IPS DF 6.9 (cell line): Measurements from ENCODE around the gene POLR1H.

ENCODE experiments used
- DNase-seq: peaks from one replicate; pipeline ENCODE4 v3.0.0-alpha.2; 2013; ENCODE audit warnings: low read depth, low spot score
- H3K27ac ChIP-seq: one replicate; pipeline ENCODE4 v1.5.1; 2013; ENCODE audit warnings: low read length, control low read depth
- H3K27me3 ChIP-seq: 2 replicates; pipeline ENCODE4 v1.6.1; 2013; ENCODE audit warnings: mild to moderate bottlenecking, low read length; ENCODE audit not compliant: control insufficient read depth, insufficient read depth
- H3K36me3 ChIP-seq: 2 replicates; pipeline ENCODE4 v1.6.1; 2013; ENCODE audit warnings: low read length; ENCODE audit not compliant: control insufficient read depth, insufficient read depth
- H3K4me1 ChIP-seq: 2 replicates; pipeline ENCODE4 v1.6.1; 2013; ENCODE audit warnings: low read length; ENCODE audit not compliant: control insufficient read depth, insufficient read depth
- H3K4me3 ChIP-seq: 2 replicates; pipeline ENCODE4 v1.5.1; 2013; ENCODE audit warnings: mild to moderate bottlenecking, low read length
- H3K9me3 ChIP-seq: 2 replicates; pipeline ENCODE4 v1.6.1; 2013; ENCODE audit warnings: low read length, inconsistent platforms; ENCODE audit not compliant: control insufficient read depth, insufficient read depth
- WGBS: extraction: QIAGEN DNeasy Blood & Tissue Kit; methylation state at CpG from one replicate; pipeline ENCODE4 v1.1.7; 2013; ENCODE audit warnings: mixed read lengths, missing lambda C conversion rate; ENCODE audit not compliant: insufficient read length, insufficient coverage; 5-methylcytosine and 5-hydroxymethylcytosine counted together

The POLR1H gene

DNA sequence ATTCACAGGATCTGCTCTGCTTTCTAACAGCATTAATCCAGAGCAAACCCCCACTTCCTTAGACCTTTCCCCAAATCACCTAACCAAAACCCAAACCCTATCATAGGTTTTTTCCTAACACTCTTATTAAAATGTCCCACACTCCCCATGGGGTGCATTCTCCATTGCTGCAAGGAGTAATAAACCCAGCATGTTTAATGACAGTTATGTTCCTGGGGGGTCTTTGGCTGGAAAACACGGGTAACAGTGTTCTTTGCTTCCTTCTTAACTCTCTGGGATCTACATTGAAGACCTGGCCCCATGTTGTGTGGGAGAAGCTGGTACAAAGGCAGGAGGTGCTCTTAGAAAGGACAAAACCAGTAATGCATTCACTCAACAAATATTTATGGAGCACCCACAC lies 35.8 kb downstream of the POLR1H start:
- no peak overlapping the region for H3K27ac ChIP-seq
- peaks cover 6% of the 10 kb centered on the region for H3K4me1 ChIP-seq
- no peaks in the 10 kb centered on the region for H3K36me3 ChIP-seq
- H3K9me3 ChIP-seq: no peaks in the 10 kb centered on the region
- no peak for DNase-seq
- peaks cover 30% of the 10 kb centered on the region for H3K27me3 ChIP-seq
- no CpG with 5 or more reads among the region's 1 CpG for WGBS
- H3K4me3 ChIP-seq: no peak overlapping the region

GRCh38 chr6:30097902-30098768 lies 37.1 kb downstream of the POLR1H start:
- Histone ChIP-seq H3K9me3 (no peaks in the 10 kb centered on the region), H3K27me3 (peaks cover 37% of the 10 kb centered on the region), H3K4me1 (peaks cover 6% of the 10 kb centered on the region), H3K27ac (no peak overlapping the region), H3K4me3 (no peak overlapping the region), H3K36me3 (no peaks in the 10 kb centered on the region)
- WGBS: no CpG with 5 or more reads among the region's 4 CpGs
- DNase-seq: no peak

DNA sequence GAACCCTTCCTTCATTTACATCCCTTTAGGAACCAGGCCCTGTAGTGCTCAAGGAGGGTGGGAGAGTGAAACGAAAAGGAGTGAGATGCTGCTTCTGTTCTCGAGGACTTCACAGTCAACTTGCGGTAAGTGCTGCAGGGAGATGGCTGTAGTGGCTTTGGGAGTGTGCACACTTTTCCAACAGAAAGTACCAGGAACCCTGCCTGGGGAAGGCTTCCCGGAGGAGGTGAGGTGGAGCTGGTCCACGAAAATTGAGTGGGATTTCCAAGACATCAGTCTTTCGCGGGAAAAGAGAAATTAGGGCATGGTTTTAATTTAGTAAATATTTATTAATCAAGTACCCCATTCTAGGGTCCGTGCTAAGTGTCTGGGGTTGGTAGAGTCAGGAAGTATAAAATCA lies 39.1 kb downstream of the POLR1H start:
- no CpG with 5 or more reads among the region's 8 CpGs for WGBS
- DNase-seq: no peak
- Histone ChIP-seq H3K4me1 (peaks cover 6% of the 10 kb centered on the region), H3K36me3 (no peaks in the 10 kb centered on the region), H3K4me3 (no peak overlapping the region; the same call in 1 of the 2 replicates), H3K9me3 (no peaks in the 10 kb centered on the region), H3K27me3 (peaks cover 42% of the 10 kb centered on the region), H3K27ac (no peak overlapping the region)

DNA sequence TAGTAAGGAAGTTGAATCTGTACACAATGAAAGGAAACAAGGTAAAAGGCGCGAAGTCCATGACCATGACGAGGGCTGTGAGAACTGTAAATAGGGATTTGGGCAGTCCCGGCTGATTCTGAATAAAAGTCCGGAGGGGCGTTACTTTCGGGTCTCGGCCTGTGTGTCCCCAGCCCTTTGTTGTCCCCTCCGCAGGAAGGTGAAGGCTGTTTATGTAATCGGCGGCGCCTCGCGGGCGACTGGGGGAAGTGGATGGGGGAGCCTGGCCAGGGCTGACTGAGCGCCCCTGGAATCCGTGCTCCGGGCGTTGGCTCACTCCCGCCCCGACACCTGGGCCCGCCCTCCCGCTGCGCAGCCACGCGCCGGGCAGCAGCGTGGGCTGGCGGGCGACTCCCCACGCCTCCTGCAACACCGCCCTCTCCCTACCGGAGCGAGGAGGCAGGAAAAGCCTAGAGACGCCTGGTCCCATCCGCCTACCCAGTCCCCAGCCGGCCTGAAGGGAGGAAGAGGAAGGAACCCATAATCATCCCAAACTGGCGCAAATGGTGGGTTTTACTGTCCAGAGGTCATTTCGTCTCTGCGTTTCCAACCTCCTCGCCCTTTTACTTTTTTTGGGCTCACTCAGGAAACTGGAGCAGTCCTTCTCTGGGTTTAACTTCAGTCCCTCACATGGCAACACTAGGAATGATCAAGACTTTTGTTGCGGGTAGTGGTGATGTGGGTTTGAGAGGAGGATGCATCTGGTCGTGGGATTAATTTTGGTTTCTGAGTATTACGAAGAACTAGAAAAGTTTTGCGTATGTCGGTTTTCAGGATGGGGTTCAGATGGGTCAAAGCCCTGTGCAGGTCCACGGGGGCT lies 39.7 kb downstream of the POLR1H start:
- WGBS: no CpG with 5 or more reads among the region's 47 CpGs
- DNase-seq: no peak
- H3K4me1 ChIP-seq: peaks cover 6% of the 10 kb centered on the region

DNA sequence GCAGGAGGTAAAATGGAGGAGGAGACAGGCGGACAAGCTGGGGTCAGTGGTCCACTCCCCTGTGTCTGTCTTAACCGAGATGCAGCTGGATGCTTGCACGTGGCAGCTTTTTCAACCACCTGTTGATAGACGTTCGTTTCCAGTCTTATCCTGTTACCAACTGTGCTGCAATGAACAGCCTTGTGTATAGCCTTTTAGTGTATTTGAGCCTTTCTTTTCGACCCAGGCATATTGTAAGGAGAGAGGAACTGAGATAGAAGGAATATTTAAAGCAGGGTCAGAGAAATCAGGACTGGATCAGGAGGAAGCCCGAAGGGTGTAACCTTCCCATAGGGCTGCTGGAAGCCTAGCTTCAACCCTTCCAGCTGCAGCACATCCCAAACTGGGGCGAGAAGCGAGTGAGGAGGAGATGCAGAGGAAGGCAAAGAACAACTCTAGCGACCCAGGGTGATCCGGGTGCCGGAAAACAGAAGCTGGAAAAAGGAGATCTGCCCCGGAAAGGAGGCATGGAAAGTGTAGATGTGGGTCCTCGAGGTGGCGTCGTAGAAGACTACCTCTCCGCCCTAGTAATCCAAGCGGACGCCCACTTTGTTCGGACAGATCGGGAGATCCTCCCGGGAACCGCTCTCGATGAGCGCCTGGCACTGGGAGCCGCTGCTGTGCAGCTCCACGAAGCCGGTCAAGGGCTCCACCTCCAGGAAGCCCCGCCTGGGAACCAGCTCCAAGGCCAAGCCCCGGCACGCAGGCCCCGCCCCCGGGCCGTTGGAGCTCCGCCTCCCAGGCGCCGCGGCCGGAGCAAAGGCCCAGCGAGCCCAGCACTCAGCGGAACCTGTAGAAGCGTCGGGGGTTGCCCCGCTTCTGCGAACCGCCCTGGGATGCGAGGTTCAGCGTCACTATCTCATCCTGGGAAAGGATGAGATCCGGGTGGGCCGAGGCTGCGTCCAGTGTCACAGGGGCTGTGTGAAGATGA lies 40.7 kb downstream of the POLR1H start:
- H3K36me3 ChIP-seq: no peaks in the 10 kb centered on the region
- peak overlapping the region; percentile 21; the same call in 1 of the 2 replicates for H3K4me3 ChIP-seq
- WGBS: no CpG with 5 or more reads among the region's 51 CpGs
- DNase-seq: peak; percentile 70
- H3K9me3 ChIP-seq: no peaks in the 10 kb centered on the region
- H3K4me1 ChIP-seq: peaks cover 6% of the 10 kb centered on the region
- no peak overlapping the region for H3K27ac ChIP-seq
- peaks cover 42% of the 10 kb centered on the region for H3K27me3 ChIP-seq

More for the DNA sequence above, 39.7 kb downstream of the POLR1H start:
- Histone ChIP-seq H3K9me3 (no peaks in the 10 kb centered on the region), H3K27me3 (peaks cover 42% of the 10 kb centered on the region), H3K36me3 (no peaks in the 10 kb centered on the region), H3K27ac (no peak overlapping the region), H3K4me3 (peak overlapping the region; percentile 54; the same call in 1 of the 2 replicates)

- Histone ChIP-seq H3K27ac (no peak overlapping the region), H3K27me3 (peaks cover 42% of the 10 kb centered on the region)
Measured at GRCh38 chr6:30102414-30102969, 41.4 kb downstream of the POLR1H start.

GRCh38 chr6:30102970-30103871 lies 42.2 kb downstream of the POLR1H start:
- no CpG with 5 or more reads among the region's 36 CpGs for WGBS
- no peaks in the 10 kb centered on the region for H3K9me3 ChIP-seq
- no peak overlapping the region for H3K27ac ChIP-seq
- no peaks in the 10 kb centered on the region for H3K36me3 ChIP-seq
- peaks cover 40% of the 10 kb centered on the region for H3K27me3 ChIP-seq
- peaks cover 6% of the 10 kb centered on the region for H3K4me1 ChIP-seq
- H3K4me3 ChIP-seq: peak overlapping the region; percentile 33; the same call in 1 of the 2 replicates
- no peak for DNase-seq

More at GRCh38 chr6:30102414-30102969, 41.4 kb downstream of the POLR1H start:
- DNase-seq: no peak
- Histone ChIP-seq H3K4me1 (peaks cover 6% of the 10 kb centered on the region), H3K9me3 (no peaks in the 10 kb centered on the region), H3K36me3 (no peaks in the 10 kb centered on the region), H3K4me3 (peak overlapping the region; percentile 3; the same call in 1 of the 2 replicates)
- no CpG with 5 or more reads among the region's 15 CpGs for WGBS

DNA sequence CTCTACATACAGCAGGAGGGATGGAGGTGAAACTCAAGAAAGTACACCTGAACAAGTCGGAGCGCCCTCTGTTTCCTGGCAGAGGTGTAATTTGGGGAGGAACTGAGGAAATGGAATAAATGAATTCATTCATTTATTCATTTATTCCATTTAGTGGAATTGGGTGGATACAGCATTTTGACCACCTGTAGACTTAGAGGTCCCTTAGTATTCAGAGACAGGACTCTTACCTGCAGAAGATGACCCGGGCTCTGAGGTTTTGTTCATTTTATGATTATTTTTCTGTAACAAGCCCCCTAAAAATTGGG lies 42.8 kb downstream of the POLR1H start:
- DNase-seq: no peak
- peak overlapping the region; percentile 33; the same call in 1 of the 2 replicates for H3K4me3 ChIP-seq
- no peak overlapping the region for H3K27ac ChIP-seq
- no peaks in the 10 kb centered on the region for H3K36me3 ChIP-seq
- H3K9me3 ChIP-seq: no peaks in the 10 kb centered on the region
- H3K27me3 ChIP-seq: peaks cover 36% of the 10 kb centered on the region
- WGBS: no CpG with 5 or more reads among the region's 3 CpGs
- peaks cover 6% of the 10 kb centered on the region for H3K4me1 ChIP-seq

GRCh38 chr6:30104661-30105060 lies 43.6 kb downstream of the POLR1H start:
- Histone ChIP-seq H3K36me3 (no peaks in the 10 kb centered on the region), H3K4me1 (peaks cover 6% of the 10 kb centered on the region), H3K27me3 (peaks cover 32% of the 10 kb centered on the region)

More at GRCh38 chr6:30104661-30105060, 43.6 kb downstream of the POLR1H start:
- no peak overlapping the region for H3K4me3 ChIP-seq
- H3K9me3 ChIP-seq: no peaks in the 10 kb centered on the region
- no peak overlapping the region for H3K27ac ChIP-seq
- no peak for DNase-seq
- no CpG with 5 or more reads among the region's 2 CpGs for WGBS
